HepG2 (cell line): Measurements from ENCODE around the gene SORBS2. TPM values are rescaled to one million over a fixed set of nuclear protein-coding genes. Genes with fewer than 3 reads are reported as not detected.

Experiments
- AKNA ChIP-seq: sonication (generic); formaldehyde crosslinking; IDR thresholded peaks from 2 replicates; pipeline ENCODE4 v1.4.0; 2020; ENCODE audit warnings: missing genetic modification reagents, borderline replicate concordance
- ARNT ChIP-seq: fragments of 450-650 bp; IDR thresholded peaks from 2 replicates; pipeline ENCODE4 v1.6.1; 2017
- CHD4 ChIP-seq: fragments of 200-600 bp; sonication (generic); IDR thresholded peaks from 2 replicates; pipeline ENCODE4 v1.7.0; 2017; ENCODE audit warnings: mild to moderate bottlenecking, low read length, borderline replicate concordance
- GABPB1 ChIP-seq: IDR thresholded peaks from 2 replicates; pipeline ENCODE4 v1.6.1; 2016; ENCODE audit warnings: mild to moderate bottlenecking, missing genetic modification reagents, moderate library complexity, missing compliant biosample characterization
- KLF16 ChIP-seq, 2 experiments: sonication (generic) in 1 of 2; formaldehyde crosslinking in 1 of 2; IDR thresholded peaks; 2 replicates each; pipeline versions ENCODE4 v1.6.1 to v1.8.0; 2016 to 2023; ENCODE audit warnings: missing genetic modification reagents in 2 of 2, missing compliant biosample characterization in 1 of 2
- KMT2B ChIP-seq: IDR thresholded peaks from 2 replicates; pipeline ENCODE4 v1.6.1; 2016; ENCODE audit warnings: missing genetic modification reagents, missing compliant biosample characterization
- PRDM10 ChIP-seq: sonication (generic); formaldehyde crosslinking; IDR thresholded peaks from 2 replicates; pipeline ENCODE4 v1.4.0; 2020; ENCODE audit warnings: low read depth, missing genetic modification reagents
- PRPF4 ChIP-seq: fragments of 200-400 bp; formaldehyde crosslinking; IDR thresholded peaks from 2 replicates; pipeline ENCODE4 v1.6.1; 2016; ENCODE audit warnings: low read length, low read depth; ENCODE audit not compliant: poor library complexity, severe bottlenecking
- SATB2 ChIP-seq: sonication (generic); formaldehyde crosslinking; IDR thresholded peaks from 2 replicates; pipeline ENCODE4 v1.5.0; 2020; ENCODE audit warnings: missing genetic modification reagents
- SRF ChIP-seq: IDR thresholded peaks from 2 replicates; pipeline ENCODE4 v1.6.1; 2011; ENCODE audit warnings: mild to moderate bottlenecking, low read depth, low read length, moderate library complexity
- TEAD2 ChIP-seq: sonication (generic); formaldehyde crosslinking; IDR thresholded peaks from 2 replicates; pipeline ENCODE4 v1.9.0; 2021; ENCODE audit warnings: missing genetic modification reagents
- THAP8 ChIP-seq: sonication (generic); formaldehyde crosslinking; IDR thresholded peaks from 2 replicates; pipeline ENCODE4 v1.5.1; 2020; ENCODE audit warnings: missing genetic modification reagents, mild to moderate bottlenecking, borderline replicate concordance
- ZNF562 ChIP-seq: sonication (generic); formaldehyde crosslinking; IDR thresholded peaks from 2 replicates; pipeline ENCODE4 v1.8.0; 2022; ENCODE audit warnings: missing genetic modification reagents, borderline replicate concordance
- ZNF572 ChIP-seq: sonication (generic); formaldehyde crosslinking; IDR thresholded peaks from 2 replicates; pipeline ENCODE4 v1.5.1; 2020; ENCODE audit warnings: mild to moderate bottlenecking, missing genetic modification reagents
- ZNF577 ChIP-seq: sonication (generic); formaldehyde crosslinking; IDR thresholded peaks from 2 replicates; pipeline ENCODE4 v1.4.0; 2020; ENCODE audit warnings: mild to moderate bottlenecking, low read depth, missing genetic modification reagents, borderline replicate concordance
- ZNF775 ChIP-seq: sonication (generic); formaldehyde crosslinking; IDR thresholded peaks from 2 replicates; pipeline ENCODE4 v1.4.0; 2020; ENCODE audit warnings: missing genetic modification reagents, mild to moderate bottlenecking, moderate library complexity, borderline replicate concordance
- polyA plus RNA-seq, 8 experiments: library from polyadenylated mRNA; depleted of rRNA in 3 of 8; stranded (reverse) in 7 of 8; unstranded in 1 of 8; fragments of >200 nt; fragmentation: Illumina TruSeq in 4 of 8; extraction: Trizol in 4 of 8; gene quantifications; 2 replicates each; pipeline versions ENCODE4 v1.2.1 to v1.2.3, GENCODE V29; 2011 to 2016; ENCODE audit warnings: low read depth in 4 of 8, missing spikeins in 1 of 8, mixed read lengths in 1 of 8; ENCODE audit not compliant: insufficient read depth in 1 of 8
- total RNA-seq, 5 experiments: library from RNA; depleted of rRNA; stranded (reverse); fragments of >200 nt; fragmentation: Illumina TruSeq; extraction: Trizol; gene quantifications; 2 replicates each; pipeline ENCODE4 v1.2.3, GENCODE V29; 2016; ENCODE audit warnings: low read depth in 1 of 5

The SORBS2 gene
- total and polyA plus RNA-seq, 2 of the 13 experiments (the other 11 are each of a cell fraction or from before 2014, with no cell fraction given): 25.0 to 80.5 TPM

GRCh38 chr4:185567381-185568376, 244.3 kb downstream of the SORBS2 start (continued):
- TF ChIP-seq PRDM10 (CRISPR knock-in tag) (no peak), GABPB1 (0 out of 2 replicates have a peak, but pooled peaks have one; percentile 13), CHD4 (no peak; the same call in 1 of the 2 replicates), ZNF572 (no peak), KMT2B (peak; percentile 29; the same call in 1 of the 2 replicates), ARNT (no peak), AKNA (CRISPR knock-in tag) (no peak), ZNF577 (CRISPR knock-in tag) (no peak), KLF16 (CRISPR knock-in tag; IDR thresholded peaks at IDR 0.05) (peak in 1 of 2 experiments; percentile 47; a peak in 1 of 4 replicates), ZNF775 (no peak), ZNF562 (CRISPR knock-in tag) (no peak), THAP8 (CRISPR knock-in tag) (no peak), TEAD2 (CRISPR knock-in tag) (no peak), SATB2 (CRISPR knock-in tag) (no peak), SRF (peak; percentile 57; the same call in 1 of the 2 replicates), PRPF4 (no peak)
